GM19397 (cell line): ENCODE measurements around the gene B3GLCT.

Source experiments
- ATAC-seq: cut with Tn5 transposase; IDR thresholded peaks from one replicate; pipeline ENCODE4 v1.9.1; 2021; ENCODE audit warnings: mild to moderate bottlenecking, moderate library complexity; ENCODE audit not compliant: unreplicated experiment

B3GLCT gene

DNA sequence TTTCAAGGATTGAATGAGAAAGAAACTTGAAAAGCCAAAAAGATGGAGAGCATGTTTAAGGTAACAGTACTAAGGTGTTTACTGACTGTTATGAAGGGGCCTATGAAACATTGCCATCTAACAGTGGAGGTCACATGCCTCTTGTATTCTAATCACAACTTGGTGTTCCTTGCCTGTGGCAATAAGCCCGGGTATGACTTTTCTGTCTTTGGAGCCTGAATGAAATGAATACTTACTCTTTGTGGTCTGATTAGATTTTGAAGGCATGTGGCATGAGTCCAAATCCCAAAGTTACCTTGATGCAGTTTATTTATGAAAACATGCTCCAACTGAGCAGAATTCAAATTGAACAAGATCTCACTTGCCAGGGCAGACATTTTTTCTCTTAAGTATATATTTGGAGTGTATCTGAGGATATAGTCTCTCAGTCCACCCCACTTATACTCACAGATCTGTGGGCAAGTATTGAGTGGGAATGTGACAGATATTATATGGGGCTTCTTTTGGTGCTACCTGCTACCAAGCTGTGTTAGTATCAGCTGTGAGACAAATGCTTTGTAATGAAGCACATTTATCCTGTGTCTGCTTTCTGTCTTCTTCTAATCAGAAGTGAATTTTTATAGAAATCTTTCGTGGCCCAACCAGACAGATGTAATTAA is 67.5 kb downstream of the B3GLCT start:
- ATAC-seq, result no peak

DNA sequence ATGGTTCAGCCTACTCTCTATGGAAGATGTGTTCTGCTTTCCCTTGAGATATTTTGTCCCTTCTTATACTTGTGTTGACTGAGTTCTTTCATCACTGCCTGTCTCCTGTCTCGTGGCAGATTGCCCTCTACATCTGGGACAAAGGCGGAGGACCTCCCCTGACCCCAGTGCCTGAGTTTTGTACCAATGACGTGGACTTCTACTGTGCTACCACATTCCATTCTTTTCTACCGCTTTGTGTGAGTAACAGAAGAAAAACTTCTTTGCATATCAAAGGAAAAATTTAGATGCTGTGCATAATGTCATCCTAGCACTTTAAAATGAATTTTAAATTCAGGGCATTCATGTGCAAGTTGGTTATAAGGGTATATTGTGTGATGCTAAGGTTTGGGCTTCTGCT is 74.6 kb downstream of the B3GLCT start:
- ATAC-seq, result no peak

DNA sequence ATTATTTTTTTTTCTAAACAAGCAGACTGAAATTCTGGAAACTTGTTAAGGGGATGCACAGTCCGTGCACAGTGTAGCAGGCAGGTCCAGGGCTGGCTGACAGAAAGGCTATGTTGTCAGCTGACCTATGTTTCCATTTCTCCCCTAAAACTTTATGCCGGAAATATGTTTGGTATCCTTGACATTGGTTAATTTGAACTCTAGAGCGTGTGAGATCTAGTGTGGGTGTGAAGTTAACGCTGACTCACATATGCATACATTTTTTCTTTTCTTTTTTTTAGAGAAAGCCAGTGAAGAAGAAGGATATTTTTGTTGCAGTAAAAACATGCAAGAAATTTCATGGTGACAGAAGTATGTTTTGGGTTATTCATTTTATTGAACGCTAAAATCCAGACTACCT is 76.6 kb downstream of the B3GLCT start:
- ATAC-seq, result no peak

DNA sequence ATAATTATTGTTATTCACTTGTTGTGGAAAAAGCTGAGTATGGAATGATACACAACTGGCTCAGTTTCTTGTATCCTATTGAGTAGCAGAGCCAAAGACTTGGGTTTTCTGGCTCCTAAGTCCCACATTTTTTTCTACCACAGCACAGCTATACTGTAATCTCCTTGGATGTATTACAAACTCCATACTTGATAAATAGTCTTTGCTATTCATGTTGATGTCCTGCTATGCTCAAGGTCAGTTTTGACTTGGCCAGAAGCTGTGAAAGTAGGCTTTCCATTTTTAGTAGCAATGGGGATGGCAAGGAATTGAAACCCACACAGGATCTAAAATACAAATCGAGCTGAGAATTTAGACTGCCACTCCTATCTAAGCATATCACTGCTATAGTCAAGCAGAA is 79.1 kb downstream of the B3GLCT start:
- no peak for ATAC-seq

GRCh38 chr13:31282741-31283455 is 83.1 kb downstream of the B3GLCT start:
- no peak for ATAC-seq

GRCh38 chr13:31286930-31287329 is 87.2 kb downstream of the B3GLCT start:
- no peak for ATAC-seq

- ATAC-seq, result no peak
Measured at GRCh38 chr13:31301119-31301518, 101.3 kb downstream of the B3GLCT start.

- ATAC-seq, result no peak
Measured at GRCh38 chr13:31310356-31310755, 110.6 kb downstream of the B3GLCT start.

- no peak for ATAC-seq
Measured at GRCh38 chr13:31310786-31311185, 111.0 kb downstream of the B3GLCT start.

DNA sequence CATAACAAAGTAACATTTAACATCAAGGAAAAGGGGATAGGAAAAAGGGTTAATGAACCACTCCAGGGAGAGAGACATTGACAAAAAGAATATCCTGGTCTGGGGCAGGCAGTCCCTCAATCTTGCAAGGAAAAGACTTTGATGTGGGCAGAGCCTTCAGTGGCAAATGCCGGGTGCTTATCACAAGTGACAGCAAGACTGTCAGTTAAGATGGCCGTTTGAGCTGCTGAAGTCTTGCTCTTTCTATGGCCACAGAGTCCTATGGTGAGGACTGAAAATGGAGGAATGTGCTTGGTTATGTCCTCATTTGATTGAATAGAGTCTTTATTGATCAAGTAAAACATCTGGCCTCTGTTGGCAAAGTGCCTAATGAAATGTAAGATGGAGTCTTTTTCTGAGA is 112.1 kb downstream of the B3GLCT start:
- no peak for ATAC-seq

- no peak for ATAC-seq
Measured at GRCh38 chr13:31314961-31315360, 115.2 kb downstream of the B3GLCT start.

DNA sequence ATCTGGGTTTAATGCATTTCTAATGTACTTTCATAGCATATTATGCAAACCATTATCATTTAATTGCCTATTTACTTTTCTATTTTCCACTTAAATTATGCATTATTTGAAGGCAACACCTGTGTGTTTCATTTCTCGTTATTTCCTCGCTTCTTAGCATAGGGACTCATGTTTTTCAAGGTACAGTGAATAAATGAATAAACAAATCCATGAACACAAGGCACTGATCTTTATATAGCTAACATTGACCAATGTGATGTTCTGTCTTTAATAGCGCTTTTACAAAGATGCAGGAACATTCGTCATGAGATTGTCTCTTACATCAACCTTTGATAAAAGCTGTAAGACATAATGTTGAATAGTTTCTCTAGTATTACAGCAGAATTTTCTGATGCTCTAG is 121.2 kb downstream of the B3GLCT start:
- no peak for ATAC-seq

GRCh38 chr13:31321457-31321856 is 121.7 kb downstream of the B3GLCT start:
- no peak for ATAC-seq

DNA sequence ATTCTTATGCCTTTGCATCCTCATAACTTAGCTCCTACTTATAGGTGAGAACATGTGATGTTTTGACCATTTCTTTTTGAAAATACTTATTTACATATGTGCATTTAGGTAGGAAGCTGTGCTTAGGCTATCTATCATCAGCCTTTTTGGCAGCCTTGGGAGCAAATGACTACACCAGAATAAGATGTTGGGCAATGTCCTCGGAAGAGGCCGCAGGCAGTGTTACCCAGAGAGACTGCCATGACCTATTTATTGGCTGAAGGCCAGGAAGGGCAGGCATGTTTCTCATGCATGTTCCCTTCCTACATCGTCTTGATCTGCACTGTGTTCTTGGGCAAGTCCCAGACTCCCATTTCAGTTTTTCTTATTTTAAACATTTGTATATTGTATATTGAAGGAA is 122.3 kb downstream of the B3GLCT start:
- ATAC-seq, result no peak

DNA sequence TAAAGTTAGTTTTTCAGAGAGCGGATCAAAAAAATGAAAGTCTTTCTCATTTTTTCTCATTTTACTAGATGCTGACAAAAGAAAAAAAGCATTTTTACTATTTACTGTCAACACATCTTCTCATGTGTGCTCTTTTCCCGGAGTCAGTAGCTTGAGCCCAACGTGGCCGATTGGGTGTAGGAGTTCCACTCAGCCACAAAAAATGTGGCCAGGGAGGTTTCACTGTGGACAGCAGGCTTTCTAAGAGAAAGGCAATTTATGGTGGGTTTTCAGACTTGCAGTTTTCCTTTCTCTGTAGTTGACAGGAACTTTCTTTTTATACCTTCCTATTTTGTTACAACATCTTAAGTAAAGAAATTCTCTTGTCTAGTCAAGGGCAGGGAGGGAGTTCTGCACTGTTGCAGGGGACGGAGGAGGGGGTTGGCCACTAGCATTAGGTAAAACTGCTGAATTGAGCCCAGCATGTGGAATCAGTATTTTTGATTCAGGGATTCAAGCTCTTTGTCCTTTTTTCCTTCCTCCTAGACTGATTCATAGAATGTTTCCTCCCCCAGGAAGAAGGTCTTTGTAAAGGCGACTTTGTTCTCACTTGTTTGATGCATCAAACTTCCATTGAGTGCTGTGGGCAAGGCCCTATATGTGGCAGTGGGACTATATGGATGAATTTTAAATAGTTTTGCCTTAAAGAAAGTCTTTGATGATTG is 123.1 kb downstream of the B3GLCT start:
- no peak for ATAC-seq

DNA sequence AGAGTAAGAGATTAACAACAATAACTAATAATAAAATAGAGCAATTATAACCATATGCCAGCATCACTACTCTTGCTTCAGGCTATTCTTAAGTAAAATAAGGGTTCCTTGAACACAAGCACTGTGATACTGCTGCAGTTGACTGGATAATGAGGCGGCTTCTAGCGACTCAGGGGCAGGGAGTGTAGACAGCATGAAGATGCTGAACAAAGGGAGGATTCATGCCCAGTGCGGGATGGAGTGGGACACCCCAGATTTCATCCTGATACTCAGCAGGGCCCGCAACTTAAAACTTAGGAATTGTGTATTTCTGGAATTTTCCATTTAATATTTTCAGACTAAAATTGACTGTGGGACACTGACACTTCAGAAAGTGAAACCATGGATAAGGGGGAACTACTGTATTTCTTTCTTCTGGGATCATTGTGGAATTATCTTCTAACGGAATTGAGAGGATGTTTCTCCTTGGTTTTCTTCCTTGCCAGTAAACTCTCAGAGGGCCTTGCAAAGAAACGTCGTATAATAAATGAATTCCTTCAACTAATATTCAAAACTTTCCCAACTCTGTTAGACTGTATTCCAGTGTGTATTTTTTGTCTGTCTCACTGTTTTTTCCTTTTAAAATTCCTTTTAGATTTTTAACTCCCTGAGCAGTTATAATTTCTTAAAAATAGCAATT is 127.5 kb downstream of the B3GLCT start:
- no peak for ATAC-seq

- ATAC-seq, result no peak
Measured at GRCh38 chr13:31328549-31329235, 128.9 kb downstream of the B3GLCT start.

- ATAC-seq, result no peak
Measured at GRCh38 chr13:31330236-31330635, 130.5 kb downstream of the B3GLCT start.

GRCh38 chr13:31331068-31331467 is 131.3 kb downstream of the B3GLCT start:
- ATAC-seq, result no peak

DNA sequence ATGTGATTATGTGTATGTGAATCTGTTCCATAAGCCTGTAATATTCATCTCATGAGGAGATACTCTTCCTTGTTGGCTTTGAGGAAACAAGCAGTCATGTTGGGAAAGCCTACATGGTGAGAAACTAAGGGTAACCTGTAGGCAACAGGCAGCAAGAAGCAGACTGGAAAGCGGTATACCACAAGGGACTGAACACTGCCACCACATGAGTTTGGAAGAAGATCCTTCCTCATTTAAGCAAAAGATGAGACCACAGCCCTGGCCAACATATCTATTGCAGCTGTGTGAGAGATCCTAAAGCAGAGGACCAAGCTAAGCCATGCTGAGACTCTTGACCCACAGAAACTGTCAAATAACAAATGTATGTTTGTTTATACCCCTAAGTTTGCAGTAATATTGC is 134.8 kb downstream of the B3GLCT start:
- ATAC-seq, result no peak

DNA sequence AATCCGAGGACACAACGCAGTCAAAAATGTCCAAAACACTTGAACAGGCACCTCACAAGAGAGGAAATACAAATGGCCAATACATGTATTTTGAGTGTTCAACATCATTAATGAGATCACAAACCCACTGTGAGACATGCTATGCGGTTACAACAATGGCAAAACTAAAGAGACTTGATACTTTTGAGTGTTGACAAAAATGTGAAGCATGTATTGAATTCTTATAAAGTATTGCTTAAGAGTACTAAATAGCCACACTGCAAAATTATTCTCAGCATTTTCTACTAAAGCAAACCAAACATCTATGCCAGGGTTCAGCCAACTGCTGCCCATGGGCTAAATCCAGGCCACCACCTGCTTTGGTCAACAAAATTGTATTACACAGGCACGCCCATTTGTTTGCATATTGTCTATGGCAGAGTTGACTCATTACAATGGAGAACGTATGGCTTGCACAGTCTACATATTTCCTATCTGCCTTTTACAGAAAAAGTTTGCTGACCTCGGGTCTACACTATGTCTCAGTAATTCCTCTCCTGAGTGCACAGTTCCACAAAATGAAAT is 135.3 kb downstream of the B3GLCT start:
- no peak for ATAC-seq
